ENCODE data around the gene ICOS. TPM values are rescaled to one million over a fixed set of nuclear protein-coding genes. Genes with fewer than 3 reads are reported as not detected.

The ICOS gene
- total and polyA plus RNA-seq, 2 of the 8 experiments (the other 6 are each of a cell fraction or from before 2014, with no cell fraction given), result not detected

DNA sequence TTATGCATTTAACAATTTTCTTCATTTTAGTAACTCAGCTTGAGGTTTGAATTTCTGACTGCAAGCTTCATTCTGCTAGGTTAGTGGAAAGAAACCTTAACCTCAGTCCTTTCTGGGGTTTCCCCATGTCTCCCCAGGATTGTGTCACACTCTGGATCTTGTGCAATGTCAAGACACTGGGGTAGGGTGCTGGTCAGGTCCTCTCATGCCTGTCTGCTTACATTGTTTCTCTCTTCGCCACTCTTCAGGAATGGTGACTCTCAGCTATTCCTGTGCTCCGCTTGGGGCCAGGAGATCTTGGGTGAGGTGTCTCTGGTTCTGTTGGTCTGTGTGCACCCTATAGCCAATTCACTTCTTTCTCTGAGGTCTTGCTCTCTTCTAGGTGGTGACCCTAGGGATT, 45.1 kb upstream of the ICOS start:
- Histone ChIP-seq H4K20me1 (replicated peaks in 1 of 2; ENCODE audit: control insufficient read depth in 1 of 2, insufficient read depth in 2 of 2, low read length in 2 of 2) (no peaks in the 10 kb centered on the region), H3K9me3 (ENCODE audit: insufficient read depth in 2 of 2, low read depth in 1 of 2, low read length in 1 of 2) (no peaks in the 10 kb centered on the region), H3K4me2 (ENCODE audit: insufficient read depth in 1 of 2, low read depth in 2 of 2, low read length in 2 of 2) (no peak overlapping the region), H2BK15ac (ENCODE audit: low read length) (no peak overlapping the region), H3K9ac (replicated peaks in 1 of 4; ENCODE audit: extremely low read depth in 1 of 4, low read depth in 3 of 4, low read length in 3 of 4) (no peak overlapping the region), H3K27me3 (replicated peaks in 1 of 4; ENCODE audit: control insufficient read depth in 3 of 4, extremely low read depth in 1 of 4, insufficient read depth in 3 of 4, low read length in 3 of 4) (no peaks in the 10 kb centered on the region), H3K36me3 (ENCODE audit: control insufficient read depth in 2 of 4, insufficient read depth in 4 of 4, low read length in 3 of 4) (no peaks in the 10 kb centered on the region), H3K4me1 (replicated peaks in 1 of 4; ENCODE audit: control insufficient read depth in 3 of 4, insufficient read depth in 4 of 4, low read length in 3 of 4) (no peaks in the 10 kb centered on the region), H2BK5ac (ENCODE audit: low read depth, low read length) (no peak overlapping the region), H4K8ac (ENCODE audit: extremely low read depth, insufficient read depth, low read length) (no peak overlapping the region), H4K5ac (ENCODE audit: insufficient read length, low read depth, low read length) (no peak overlapping the region), H2BK12ac (ENCODE audit: low read depth, low read length) (no peak overlapping the region), H3K23me2 (ENCODE audit: low read depth, low read length) (no peaks in the 10 kb centered on the region), H2BK20ac (ENCODE audit: low read length) (no peak overlapping the region), H3K79me1 (ENCODE audit: low read depth, low read length) (no peaks in the 10 kb centered on the region), H2AFZ (ENCODE audit: low read length) (no peak overlapping the region), H4K91ac (replicated peaks; ENCODE audit: insufficient read length, low read length) (no peak overlapping the region), H2BK120ac (replicated peaks; ENCODE audit: low read depth, low read length) (no peak overlapping the region), H3K4ac (replicated peaks; ENCODE audit: insufficient read length, low read depth, low read length) (no peak overlapping the region), H3K14ac (ENCODE audit: insufficient read length) (no peak overlapping the region), H3K4me3 (ENCODE audit: extremely low read depth in 1 of 4, insufficient read depth in 2 of 4, low read depth in 3 of 4, low read length in 4 of 4) (no peak overlapping the region), H3K27ac (ENCODE audit: low read depth, low read length) (no peak overlapping the region), H3K79me2 (ENCODE audit: control insufficient read depth in 1 of 2, insufficient read depth in 2 of 2, low read length in 2 of 2) (no peaks in the 10 kb centered on the region), H2AK5ac (ENCODE audit: low read depth, low read length) (no peak overlapping the region), H3K18ac (ENCODE audit: extremely low read depth, low read length) (no peak overlapping the region), H3K56ac (replicated peaks; ENCODE audit: insufficient read length, low read depth, low read length) (no peak overlapping the region), H3K23ac (ENCODE audit: insufficient read length) (no peak overlapping the region)
- 96% methylated on average over 2 of the region's 2 CpGs; no CpG with 5 or more reads in 1 of the 2 experiments for whole genome bisulfite sequencing, 2 experiments (ENCODE audit: extremely low coverage in 1 of 2, insufficient coverage in 1 of 2, insufficient read length in 1 of 2, insufficient replicate concordance in 2 of 2, low coverage in 1 of 2, low lambda C conversion rate in 2 of 2, missing lambda C conversion rate in 1 of 2)
- CTCF ChIA-PET (ENCODE audit: partially characterized antibody), result interaction anchor here (1.0 kb wide), 1 partner anchor 19 kb away, joined by 3 read pairs; no protein-coding TSS in a partner anchor
- FAIRE-seq, result no peak
- DNase-seq (ENCODE audit: low read depth in 1 of 2, low spot score in 2 of 2), result no peak
- POLR2A ChIA-PET (ENCODE audit: partially characterized antibody), result no interaction called here
- no peak for TF ChIP-seq CBX8 (IDR thresholded peaks at IDR 0.05; ENCODE audit: borderline replicate concordance, low read depth, low read length)
- TF ChIP-seq JUND (IDR thresholded peaks at IDR 0.05; ENCODE audit: low read length), result no peak
- TF ChIP-seq, protein P1, sequence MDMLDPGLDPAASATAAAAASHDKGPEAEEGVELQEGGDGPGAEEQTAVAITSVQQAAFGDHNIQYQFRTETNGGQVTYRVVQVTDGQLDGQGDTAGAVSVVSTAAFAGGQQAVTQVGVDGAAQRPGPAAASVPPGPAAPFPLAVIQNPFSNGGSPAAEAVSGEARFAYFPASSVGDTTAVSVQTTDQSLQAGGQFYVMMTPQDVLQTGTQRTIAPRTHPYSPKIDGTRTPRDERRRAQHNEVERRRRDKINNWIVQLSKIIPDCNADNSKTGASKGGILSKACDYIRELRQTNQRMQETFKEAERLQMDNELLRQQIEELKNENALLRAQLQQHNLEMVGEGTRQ (IDR thresholded peaks at IDR 0.05; ENCODE audit: low read length), result no peak
- no peak for TF ChIP-seq SP2 (IDR thresholded peaks at IDR 0.05; ENCODE audit: low read length)
- no peak for TF ChIP-seq BACH1 (IDR thresholded peaks at IDR 0.05; ENCODE audit: low read length)
- no peak for TF ChIP-seq ASH2L (IDR thresholded peaks at IDR 0.05; ENCODE audit: low read length)
- TF ChIP-seq TAF7 (optimal IDR thresholded peaks at IDR 0.05; ENCODE audit: borderline replicate concordance, low read depth, low read length), result no peak
- TF ChIP-seq RXRA (IDR thresholded peaks at IDR 0.05; ENCODE audit: insufficient read depth, low read depth, low read length), result no peak
- no peak for TF ChIP-seq SIX5 (IDR thresholded peaks at IDR 0.05; ENCODE audit: low read depth, low read length)
- no peak for TF ChIP-seq KDM5A (IDR thresholded peaks at IDR 0.05; ENCODE audit: low read length)
- TF ChIP-seq POLR2A (IDR thresholded peaks at IDR 0.05; ENCODE audit: control extremely low read depth in 1 of 2, low read depth in 2 of 2, low read length in 2 of 2), result no peak
- no peak for TF ChIP-seq CEBPB (IDR thresholded peaks at IDR 0.05; ENCODE audit: low read depth, low read length)
- TF ChIP-seq RFX5 (IDR thresholded peaks at IDR 0.05; ENCODE audit: borderline replicate concordance, low read depth, low read length), result no peak
- TF ChIP-seq SIRT6 (IDR thresholded peaks at IDR 0.05; ENCODE audit: low read length), result no peak
- TF ChIP-seq, protein P2, sequence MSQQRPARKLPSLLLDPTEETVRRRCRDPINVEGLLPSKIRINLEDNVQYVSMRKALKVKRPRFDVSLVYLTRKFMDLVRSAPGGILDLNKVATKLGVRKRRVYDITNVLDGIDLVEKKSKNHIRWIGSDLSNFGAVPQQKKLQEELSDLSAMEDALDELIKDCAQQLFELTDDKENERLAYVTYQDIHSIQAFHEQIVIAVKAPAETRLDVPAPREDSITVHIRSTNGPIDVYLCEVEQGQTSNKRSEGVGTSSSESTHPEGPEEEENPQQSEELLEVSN (IDR thresholded peaks at IDR 0.05), result no peak

Measured in H1 (cell line).